H9 (cell line): ENCODE results near the gene COP1. TPM values are rescaled to one million over a fixed set of nuclear protein-coding genes. Genes with fewer than 3 reads are reported as not detected.

Source experiments
- DNase-seq: peaks from one replicate; pipeline ENCODE4 v3.0.0-alpha.2; 2017
- H2AFZ ChIP-seq: one replicate; pipeline ENCODE4 v1.6.1; 2013; ENCODE audit warnings: mild to moderate bottlenecking, low read length, control low read depth, moderate library complexity
- H2AK5ac ChIP-seq: 2 replicates; pipeline ENCODE4 v1.6.1; 2013; ENCODE audit warnings: low read length, control low read depth, mixed read lengths; ENCODE audit not compliant: insufficient read length
- H2BK120ac ChIP-seq: one replicate; pipeline ENCODE4 v1.6.1; 2013; ENCODE audit warnings: low read depth, mild to moderate bottlenecking, low read length, control low read depth, inconsistent platforms; ENCODE audit not compliant: poor library complexity, severe bottlenecking
- H2BK12ac ChIP-seq: 2 replicates; pipeline ENCODE4 v1.6.1; 2013; ENCODE audit warnings: low read length, control low read depth, mixed read lengths, low read depth; ENCODE audit not compliant: insufficient read length
- H2BK15ac ChIP-seq: 2 replicates; pipeline ENCODE4 v1.6.1; 2013; ENCODE audit warnings: low read depth, low read length, control low read depth
- H2BK20ac ChIP-seq: one replicate; pipeline ENCODE4 v1.6.1; 2013; ENCODE audit warnings: low read depth, mild to moderate bottlenecking, low read length, control low read depth, inconsistent platforms; ENCODE audit not compliant: poor library complexity, severe bottlenecking
- H2BK5ac ChIP-seq: 2 replicates; pipeline ENCODE4 v1.6.1; 2013; ENCODE audit warnings: low read length, control low read depth, mixed read lengths; ENCODE audit not compliant: insufficient read length
- H3K14ac ChIP-seq: 2 replicates; pipeline ENCODE4 v1.6.1; 2013; ENCODE audit warnings: low read length, control low read depth; ENCODE audit not compliant: insufficient read depth
- H3K18ac ChIP-seq: 2 replicates; pipeline ENCODE4 v1.6.1; 2013; ENCODE audit warnings: low read depth, mild to moderate bottlenecking, mixed read lengths, low read length, control low read depth; ENCODE audit not compliant: insufficient read length
- H3K23ac ChIP-seq: 2 replicates; pipeline ENCODE4 v1.6.1; 2013; ENCODE audit warnings: low read length, control low read depth, mixed read lengths, low read depth; ENCODE audit not compliant: insufficient read length
- H3K23me2 ChIP-seq: 2 replicates; pipeline ENCODE4 v1.6.1; 2013; ENCODE audit warnings: low read depth, mild to moderate bottlenecking, mixed read lengths, low read length, control low read depth; ENCODE audit not compliant: insufficient read length, poor library complexity, severe bottlenecking
- H3K27ac ChIP-seq: 2 replicates; pipeline ENCODE4 v1.5.1; 2013; ENCODE audit warnings: low read length, control low read depth, mixed read lengths, low read depth; ENCODE audit not compliant: insufficient read length
- H3K27me3 ChIP-seq: 2 replicates; pipeline ENCODE4 v1.6.1; 2013; ENCODE audit warnings: low read length, control low read depth, inconsistent platforms; ENCODE audit not compliant: insufficient read depth
- H3K4ac ChIP-seq: 2 replicates; pipeline ENCODE4 v1.6.1; 2013; ENCODE audit warnings: low read depth, mild to moderate bottlenecking, control low read depth, inconsistent platforms, low read length, moderate library complexity
- H3K4me1 ChIP-seq: 2 replicates; pipeline ENCODE4 v1.6.1; 2013; ENCODE audit warnings: low read length, control low read depth, inconsistent platforms; ENCODE audit not compliant: insufficient read depth
- H3K4me2 ChIP-seq: 2 replicates; pipeline ENCODE4 v1.6.1; 2013; ENCODE audit warnings: low read length, control low read depth, mixed read lengths; ENCODE audit not compliant: insufficient read length, insufficient read depth
- H3K56ac ChIP-seq: 2 replicates; pipeline ENCODE4 v1.6.1; 2013; ENCODE audit warnings: low read depth, mild to moderate bottlenecking, mixed read lengths, low read length, control low read depth; ENCODE audit not compliant: insufficient read length
- H3K79me1 ChIP-seq: 2 replicates; pipeline ENCODE4 v1.6.1; 2013; ENCODE audit warnings: low read depth, mild to moderate bottlenecking, moderate library complexity, low read length, control low read depth, inconsistent platforms; ENCODE audit not compliant: insufficient read depth, poor library complexity, severe bottlenecking
- H3K79me2 ChIP-seq: 2 replicates; pipeline ENCODE4 v1.6.1; 2013; ENCODE audit warnings: low read length, control low read depth, inconsistent platforms; ENCODE audit not compliant: insufficient read depth
- H3K9ac ChIP-seq: 2 replicates; pipeline ENCODE4 v1.6.1; 2013; ENCODE audit warnings: low read length, control low read depth, mixed read lengths; ENCODE audit not compliant: insufficient read length; ENCODE audit errors: extremely low read depth
- H3K9me3 ChIP-seq: one replicate; pipeline ENCODE4 v1.6.1; 2013; ENCODE audit warnings: low read depth, low read length, inconsistent platforms; ENCODE audit not compliant: control insufficient read depth
- H3T11ph ChIP-seq: one replicate; pipeline ENCODE4 v1.6.1; 2013; ENCODE audit warnings: mild to moderate bottlenecking, low read length, control low read depth, inconsistent platforms
- H4K20me1 ChIP-seq: one replicate; pipeline ENCODE4 v1.6.1; 2013; ENCODE audit not compliant: control insufficient read depth, insufficient read length, insufficient read depth
- H4K5ac ChIP-seq: 2 replicates; pipeline ENCODE4 v1.6.1; 2013; ENCODE audit warnings: low read depth, mild to moderate bottlenecking, mixed read lengths, low read length, control low read depth; ENCODE audit not compliant: insufficient read length
- H4K8ac ChIP-seq: replicated peaks from 2 replicates; pipeline ENCODE4 v1.6.1; 2013; ENCODE audit warnings: low read length, control low read depth, mixed read lengths, low read depth; ENCODE audit not compliant: insufficient read length
- H4K91ac ChIP-seq: 2 replicates; pipeline ENCODE4 v1.6.1; 2013; ENCODE audit warnings: low read depth, mild to moderate bottlenecking, moderate library complexity, mixed read lengths, low read length, control low read depth; ENCODE audit not compliant: insufficient read length
- H3K27ac Mint-ChIP-seq, 3 experiments: 2 replicates in 2 of 3; 3 replicates in 1 of 3; pipeline ENCODE4 v1.8.0; 2020 to 2021; ENCODE audit warnings: mixed read lengths in 3 of 3, mild to moderate bottlenecking in 1 of 3, moderate library complexity in 1 of 3
- H3K27me3 Mint-ChIP-seq: 2 replicates; pipeline ENCODE4 v1.8.0; 2021; ENCODE audit warnings: low read depth, mild to moderate bottlenecking, moderate library complexity, mixed read lengths
- H3K36me3 Mint-ChIP-seq, 3 experiments: 2 replicates in 2 of 3; 3 replicates in 1 of 3; pipeline ENCODE4 v1.8.0; 2020 to 2021; ENCODE audit warnings: low read depth in 3 of 3, mixed read lengths in 3 of 3; ENCODE audit not compliant: insufficient read depth in 1 of 3
- H3K4me1 Mint-ChIP-seq, 2 experiments: 2 replicates each; pipeline ENCODE4 v1.8.0; 2020; ENCODE audit warnings: mixed read lengths in 2 of 2
- H3K4me3 Mint-ChIP-seq, 2 experiments: 2 replicates in 1 of 2; 3 replicates in 1 of 2; pipeline ENCODE4 v1.8.0; 2020 to 2021; ENCODE audit warnings: mild to moderate bottlenecking in 2 of 2, mixed read lengths in 2 of 2, moderate library complexity in 1 of 2
- H3K9me3 Mint-ChIP-seq, 2 experiments: 2 replicates in 1 of 2; 3 replicates in 1 of 2; pipeline ENCODE4 v1.8.0; 2020; ENCODE audit warnings: mild to moderate bottlenecking in 2 of 2, mixed read lengths in 2 of 2, moderate library complexity in 1 of 2
- CTCF ChIP-seq: fragments of 200-600 bp; sonication (generic); conservative IDR thresholded peaks from 3 replicates; pipeline ENCODE4 v1.8.0; 2021; ENCODE audit warnings: antibody characterized with exemption, mild to moderate bottlenecking
- WGBS: extraction: QIAGEN DNeasy Blood & Tissue Kit; methylation state at CpG from one replicate; pipeline ENCODE4 v1.1.7; 2013; ENCODE audit warnings: missing lambda C conversion rate, low lambda C conversion rate, mixed read lengths; ENCODE audit not compliant: insufficient read length; ENCODE audit errors: extremely low coverage; 5-methylcytosine and 5-hydroxymethylcytosine counted together
- total RNA-seq: library from RNA; stranded (reverse); gene quantifications from 2 replicates; pipeline ENCODE4 v1.2.1, GENCODE V29; 2021

The COP1 gene
- total RNA-seq, 1 experiment from 2014 or later, result 41.3 TPM

- no peak for TF ChIP-seq CTCF
- no peak overlapping the region for H4K8ac ChIP-seq
- no peak overlapping the region for H3K14ac ChIP-seq
- no peaks in the 10 kb centered on the region for H3K79me2 ChIP-seq
- H3K56ac ChIP-seq, result no peak overlapping the region
- no peak overlapping the region for H3K27ac ChIP-seq
- no peak overlapping the region for H3K23ac ChIP-seq
- H2AFZ ChIP-seq, result no peak overlapping the region
- H3T11ph ChIP-seq, result no peak overlapping the region
- no peaks in the 10 kb centered on the region for H3K79me1 ChIP-seq
- no CpG with 5 or more reads among the region's 3 CpGs for WGBS
- Mint-ChIP-seq H3K4me1 (peaks cover 2 to 5% of the 10 kb centered on the region in 2 experiments; a peak in 3 of 4 replicates), H3K36me3 (peaks cover 9 to 11% (median 9%) of the 10 kb centered on the region in 3 experiments; a peak in 5 of 7 replicates), H3K27me3 (peaks cover 98% of the 10 kb centered on the region), H3K9me3 (peaks cover 17 to 25% of the 10 kb centered on the region in 2 experiments), H3K27ac (no peak overlapping the region), H3K4me3 (no peak overlapping the region)
- no peak overlapping the region for H2BK120ac ChIP-seq
- H4K20me1 ChIP-seq, result no peaks in the 10 kb centered on the region
- H3K27me3 ChIP-seq, result peaks cover 63% of the 10 kb centered on the region
- no peak overlapping the region for H2BK15ac ChIP-seq
- no peak overlapping the region for H4K5ac ChIP-seq
- no peak overlapping the region for H4K91ac ChIP-seq
- no peak overlapping the region for H3K4me2 ChIP-seq
- no peaks in the 10 kb centered on the region for H3K23me2 ChIP-seq
- no peak overlapping the region for H3K18ac ChIP-seq
- no peak overlapping the region for H2BK20ac ChIP-seq
- no peak overlapping the region for H3K4ac ChIP-seq
- DNase-seq, result no peak
- no peak overlapping the region for H2BK5ac ChIP-seq
- H3K4me1 ChIP-seq, result no peaks in the 10 kb centered on the region
- H2AK5ac ChIP-seq, result no peak overlapping the region
- no peak overlapping the region for H2BK12ac ChIP-seq
- H3K9ac ChIP-seq, result no peak overlapping the region
- no peaks in the 10 kb centered on the region for H3K9me3 ChIP-seq
Observed at GRCh38 chr1:175906370-175906769, 300.7 kb downstream of the COP1 start.
